Suprapubic skin (tissue), 4 donors: ENCODE measurements around the gene METRNL.

ENCODE experiments used
- EP300 ChIP-seq: sonication (generic); formaldehyde crosslinking; IDR thresholded peaks from one replicate; pipeline ENCODE4 v1.6.1; 2017; ENCODE audit warnings: antibody characterized with exemption
- POLR2A ChIP-seq, 2 donors: fragments of 450-650 bp; IDR thresholded peaks; one replicate each; pipeline ENCODE4 v1.6.1; 2017; ENCODE audit warnings: antibody characterized with exemption in 2 of 2, mild to moderate bottlenecking in 2 of 2, moderate library complexity in 2 of 2
- POLR2AphosphoS5 ChIP-seq, 3 donors: sonication (generic); formaldehyde crosslinking; IDR thresholded peaks; one replicate each; pipeline ENCODE4 v1.6.1; 2017; ENCODE audit warnings: antibody characterized with exemption in 3 of 3
- TF ChIP-seq, protein P1 (sequence below), 2 donors: fragments of 200-600 bp in 1 of 2; fragments of 450-650 bp in 1 of 2; sonication (generic) in 1 of 2; IDR thresholded peaks; one replicate each; pipeline ENCODE4 v1.5.1; 2016 to 2019; ENCODE audit warnings: antibody characterized with exemption in 2 of 2, mild to moderate bottlenecking in 1 of 2, moderate library complexity in 1 of 2

GRCh38 chr17:83052241-83052564 lies 27.2 kb upstream of the METRNL start:
- TF ChIP-seq, protein P1, sequence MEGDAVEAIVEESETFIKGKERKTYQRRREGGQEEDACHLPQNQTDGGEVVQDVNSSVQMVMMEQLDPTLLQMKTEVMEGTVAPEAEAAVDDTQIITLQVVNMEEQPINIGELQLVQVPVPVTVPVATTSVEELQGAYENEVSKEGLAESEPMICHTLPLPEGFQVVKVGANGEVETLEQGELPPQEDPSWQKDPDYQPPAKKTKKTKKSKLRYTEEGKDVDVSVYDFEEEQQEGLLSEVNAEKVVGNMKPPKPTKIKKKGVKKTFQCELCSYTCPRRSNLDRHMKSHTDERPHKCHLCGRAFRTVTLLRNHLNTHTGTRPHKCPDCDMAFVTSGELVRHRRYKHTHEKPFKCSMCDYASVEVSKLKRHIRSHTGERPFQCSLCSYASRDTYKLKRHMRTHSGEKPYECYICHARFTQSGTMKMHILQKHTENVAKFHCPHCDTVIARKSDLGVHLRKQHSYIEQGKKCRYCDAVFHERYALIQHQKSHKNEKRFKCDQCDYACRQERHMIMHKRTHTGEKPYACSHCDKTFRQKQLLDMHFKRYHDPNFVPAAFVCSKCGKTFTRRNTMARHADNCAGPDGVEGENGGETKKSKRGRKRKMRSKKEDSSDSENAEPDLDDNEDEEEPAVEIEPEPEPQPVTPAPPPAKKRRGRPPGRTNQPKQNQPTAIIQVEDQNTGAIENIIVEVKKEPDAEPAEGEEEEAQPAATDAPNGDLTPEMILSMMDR (IDR thresholded peaks at IDR 0.05): no peak
- no peak for TF ChIP-seq EP300
- TF ChIP-seq POLR2A (IDR thresholded peaks at IDR 0.05): no peak
- TF ChIP-seq POLR2AphosphoS5 (IDR thresholded peaks at IDR 0.05): no peak
